ENCODE data around the gene SFRP2.
A peak's percentile ranks its signal among the peaks of the same experiment; 100 is the strongest.

The SFRP2 gene

GRCh38 chr4:153780221-153780620 lies 8.7 kb downstream of the SFRP2 start:
- TF ChIP-seq CTCF (IDR thresholded peaks at IDR 0.05; ENCODE audit: low read depth, low read length, missing control alignments) = no peak
- no peak overlapping the region for H3K4me3 ChIP-seq (replicated peaks; ENCODE audit: low read depth, low read length)
- DNase-seq (ENCODE audit: extremely low read depth, low read depth) = no peak

DNA sequence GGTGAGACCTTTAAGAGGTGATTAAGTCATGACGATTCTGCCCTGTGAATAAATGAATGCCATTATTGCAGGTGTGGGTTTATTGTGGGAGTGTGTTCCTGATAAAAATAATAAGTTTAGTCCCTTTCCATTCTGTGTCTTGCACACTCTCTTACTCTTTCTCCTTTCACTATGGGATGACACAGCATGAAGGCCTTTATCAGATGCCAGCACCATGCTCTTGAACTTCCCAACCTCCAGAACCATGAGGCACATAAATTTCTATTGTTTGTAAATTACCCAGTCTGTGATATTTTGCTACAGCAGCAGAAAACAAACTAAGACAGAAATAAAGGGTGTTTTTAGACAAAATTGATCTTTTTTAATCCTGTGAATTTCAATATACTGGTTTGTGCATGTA lies 10.5 kb downstream of the SFRP2 start:
- no peak overlapping the region for H3K4me3 ChIP-seq (replicated peaks; ENCODE audit: low read depth, low read length)
- no peak for DNase-seq (ENCODE audit: extremely low read depth, low read depth)
- no peak for TF ChIP-seq CTCF (IDR thresholded peaks at IDR 0.05; ENCODE audit: low read depth, low read length, missing control alignments)

- H3K4me3 ChIP-seq (replicated peaks; ENCODE audit: low read depth, low read length) = no peak overlapping the region
- TF ChIP-seq CTCF (IDR thresholded peaks at IDR 0.05; ENCODE audit: low read depth, low read length, missing control alignments) = no peak
- DNase-seq (ENCODE audit: extremely low read depth, low read depth) = no peak
Measured at GRCh38 chr4:153777421-153777820, 11.5 kb downstream of the SFRP2 start.

DNA sequence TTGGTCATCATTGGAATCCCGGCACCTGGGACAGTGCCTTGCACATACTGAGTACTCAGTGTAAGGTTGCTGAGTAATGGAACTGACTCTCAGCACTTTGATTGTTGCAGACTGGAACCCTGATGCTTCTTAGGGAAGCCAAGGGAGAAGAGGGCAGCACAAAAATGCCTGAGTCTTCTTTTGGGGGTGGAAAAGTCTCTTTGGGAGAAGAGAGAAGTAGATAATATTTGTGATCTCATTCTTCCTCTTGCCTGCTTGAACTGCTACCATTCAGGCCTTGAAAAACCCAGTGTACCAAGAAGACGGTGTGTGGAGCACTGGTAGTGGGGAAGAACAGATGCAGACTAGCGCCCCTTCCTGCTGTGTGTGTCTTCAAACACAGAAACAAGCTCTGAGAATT lies 12.3 kb downstream of the SFRP2 start:
- no peak for TF ChIP-seq CTCF (IDR thresholded peaks at IDR 0.05; ENCODE audit: low read depth, low read length, missing control alignments)
- no peak overlapping the region for H3K4me3 ChIP-seq (replicated peaks; ENCODE audit: low read depth, low read length)
- no peak for DNase-seq (ENCODE audit: extremely low read depth, low read depth)

GRCh38 chr4:153773236-153773690 lies 15.6 kb downstream of the SFRP2 start:
- no peak for DNase-seq (ENCODE audit: extremely low read depth, low read depth)
- peak; percentile 46 for TF ChIP-seq CTCF (IDR thresholded peaks at IDR 0.05; ENCODE audit: low read depth, low read length, missing control alignments)
- H3K4me3 ChIP-seq (replicated peaks; ENCODE audit: low read depth, low read length) = no peak overlapping the region

- no peak for TF ChIP-seq CTCF (IDR thresholded peaks at IDR 0.05; ENCODE audit: low read depth, low read length, missing control alignments)
- DNase-seq (ENCODE audit: extremely low read depth, low read depth) = no peak
- H3K4me3 ChIP-seq (replicated peaks; ENCODE audit: low read depth, low read length) = no peak overlapping the region
Measured at GRCh38 chr4:153771046-153771445, 17.8 kb downstream of the SFRP2 start.

DNA sequence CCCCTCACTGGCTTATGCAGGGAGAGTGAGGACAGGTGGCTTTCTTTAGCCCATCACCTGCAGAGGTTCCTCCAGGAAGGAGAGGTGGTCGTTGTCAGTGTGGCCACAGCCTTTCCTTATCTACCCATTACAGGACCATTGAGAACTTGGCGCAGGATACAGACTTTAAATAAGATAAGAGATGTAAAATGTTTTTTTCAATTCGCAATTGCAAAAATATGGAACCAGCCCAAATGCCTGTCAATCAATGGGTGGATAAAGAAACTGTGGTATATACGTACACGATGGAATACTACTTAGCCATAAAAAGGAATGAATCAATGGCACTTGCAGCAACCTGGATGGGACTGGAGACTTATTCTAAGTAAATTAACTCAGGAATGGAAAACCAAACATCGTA lies 22.1 kb downstream of the SFRP2 start:
- no peak for DNase-seq (ENCODE audit: extremely low read depth, low read depth)
- no peak overlapping the region for H3K4me3 ChIP-seq (replicated peaks; ENCODE audit: low read depth, low read length)
- no peak for TF ChIP-seq CTCF (IDR thresholded peaks at IDR 0.05; ENCODE audit: low read depth, low read length, missing control alignments)

Measured in HFF-Myc (cell line).